WTC11 (cell line): Measurements from ENCODE around the gene E2F2.

Source experiments
- CTCF ChIP-seq: fragments of 200-600 bp; IDR thresholded peaks from 2 replicates; pipeline ENCODE4 v1.8.0; 2022; ENCODE audit warnings: antibody characterized with exemption
- E2F5 ChIP-seq: sonication (generic); formaldehyde crosslinking; IDR thresholded peaks from 2 replicates; pipeline ENCODE4 v1.8.1; 2022; ENCODE audit warnings: mild to moderate bottlenecking, moderate library complexity, missing genetic modification reagents
- GRHL2 ChIP-seq: fragments of 250-450 bp; sonication (Bioruptor Pico); IDR thresholded peaks from 2 replicates; pipeline ENCODE4 v1.8.0; 2022; ENCODE audit warnings: mild to moderate bottlenecking, moderate library complexity; ENCODE audit not compliant: insufficient replicate concordance, severe bottlenecking
- IRF1 ChIP-seq: sonication (generic); formaldehyde crosslinking; IDR thresholded peaks from 2 replicates; pipeline ENCODE4 v1.8.0; 2023; ENCODE audit warnings: missing genetic modification reagents
- NR3C1 ChIP-seq: sonication (generic); formaldehyde crosslinking; conservative IDR thresholded peaks from 2 replicates; pipeline ENCODE4 v1.8.1; 2023; ENCODE audit warnings: low read depth, mild to moderate bottlenecking, missing genetic modification reagents
- ZNF121 ChIP-seq: sonication (generic); formaldehyde crosslinking; IDR thresholded peaks from 2 replicates; pipeline ENCODE4 v1.8.0; 2023; ENCODE audit warnings: missing genetic modification reagents

- TF ChIP-seq CTCF (no peak), IRF1 (no peak), E2F5 (CRISPR knock-in tag) (no peak), GRHL2 (CRISPR knock-in tag) (no peak), NR3C1 (CRISPR knock-in tag) (no peak), ZNF121 (CRISPR knock-in tag) (no peak)
Observed at GRCh38 chr1:23463286-23463685, 67.7 kb downstream of the E2F2 start.
